NCI-H1417 (cell line): Measurements from ENCODE around the gene SMURF1.
"Not testable (repeated sequence)": the region's sequence is repeated elsewhere in the genome, so short reads cannot be mapped to it uniquely, and the experiment has no call there.

ENCODE experiments used
- DNase-seq, 3 experiments: peaks; one replicate each; lab custom pipeline; 2025; lab: John Stamatoyannopoulos, UW

The SMURF1 gene

DNA sequence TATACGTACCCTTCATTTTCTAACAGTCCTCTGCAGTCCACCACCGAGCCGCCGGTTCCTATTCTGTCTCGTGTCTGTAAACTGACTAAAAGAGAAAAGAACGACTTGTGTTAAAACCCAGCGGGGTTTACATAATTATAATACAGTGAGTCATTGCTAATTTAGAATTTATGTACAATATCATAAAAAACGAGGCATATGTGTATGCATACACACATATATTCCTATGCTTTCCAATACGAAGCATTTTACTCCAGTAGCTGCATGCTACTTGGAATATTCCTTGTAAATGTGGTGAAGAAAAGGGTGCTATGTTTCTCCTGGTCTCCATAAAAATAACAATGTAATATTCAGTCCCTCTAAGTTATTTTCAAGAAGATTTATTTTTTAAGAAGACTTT lies 89.1 kb downstream of the SMURF1 start:
- DNase-seq, result no peak

DNA sequence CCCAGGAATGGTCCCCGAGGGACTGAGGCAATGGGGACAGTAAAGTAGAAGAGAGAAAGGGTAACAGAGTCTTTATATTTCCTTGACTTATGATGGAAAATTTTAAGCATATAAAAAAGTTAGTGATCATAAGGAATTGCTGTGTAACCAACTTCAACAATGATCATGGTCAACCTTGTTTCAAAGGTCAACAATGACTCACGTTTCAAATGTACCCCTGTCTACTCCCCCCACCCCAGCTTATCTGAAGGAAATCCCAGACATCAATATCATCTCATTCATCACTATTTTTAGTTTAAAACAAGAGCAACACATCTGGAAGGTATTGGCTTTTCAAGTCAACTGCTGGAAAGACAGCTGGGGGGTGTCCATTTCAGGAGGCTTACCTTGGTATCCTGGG lies 92.9 kb downstream of the SMURF1 start:
- no peak for DNase-seq

DNA sequence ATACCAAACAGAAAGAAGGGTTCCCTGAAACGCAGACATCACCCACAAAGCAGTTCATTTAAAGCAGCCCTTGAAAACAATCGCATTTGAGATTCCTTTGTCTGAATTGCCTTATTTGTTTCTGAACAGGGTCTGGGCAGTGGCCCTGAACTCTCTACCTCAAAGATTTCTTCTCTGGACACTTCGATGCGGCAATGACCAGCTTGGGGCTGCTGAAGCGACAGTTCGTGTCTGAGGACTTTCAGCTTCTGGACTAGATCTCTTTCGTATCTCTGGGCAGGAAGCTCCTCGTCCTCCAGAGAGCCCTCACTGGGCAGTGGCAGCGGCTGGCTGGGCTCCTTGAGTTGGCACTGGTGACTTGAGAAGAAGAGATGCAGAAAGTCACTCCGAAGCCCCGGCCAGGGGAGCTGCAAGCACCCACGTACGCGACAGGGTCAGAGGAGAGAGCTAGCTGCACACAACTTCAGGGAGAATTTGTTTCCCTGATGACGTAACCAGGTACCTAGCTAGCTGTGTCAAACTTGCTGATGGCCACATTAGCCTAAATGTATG lies 96.3 kb downstream of the SMURF1 start:
- no peak for DNase-seq

DNA sequence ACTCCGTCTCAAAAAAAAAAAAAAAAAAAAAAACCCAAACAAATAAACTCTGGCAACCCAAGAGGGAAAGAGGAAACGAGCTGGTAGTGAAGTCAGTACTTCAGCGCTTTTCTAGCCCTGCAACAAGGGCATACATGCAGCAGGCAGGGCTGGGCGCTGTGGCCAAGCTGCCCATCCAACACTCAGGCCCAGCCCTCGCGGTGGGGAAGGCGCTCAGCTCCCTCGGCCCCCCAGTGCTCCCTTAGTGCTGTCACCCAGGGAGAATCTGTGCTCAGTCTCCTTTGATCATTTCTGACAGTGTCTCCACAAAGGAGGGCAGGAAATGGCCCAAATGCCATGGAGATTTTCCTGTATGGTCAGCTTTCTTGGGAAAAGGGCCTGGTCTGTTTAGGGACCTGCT lies 97.2 kb downstream of the SMURF1 start:
- no peak for DNase-seq

DNA sequence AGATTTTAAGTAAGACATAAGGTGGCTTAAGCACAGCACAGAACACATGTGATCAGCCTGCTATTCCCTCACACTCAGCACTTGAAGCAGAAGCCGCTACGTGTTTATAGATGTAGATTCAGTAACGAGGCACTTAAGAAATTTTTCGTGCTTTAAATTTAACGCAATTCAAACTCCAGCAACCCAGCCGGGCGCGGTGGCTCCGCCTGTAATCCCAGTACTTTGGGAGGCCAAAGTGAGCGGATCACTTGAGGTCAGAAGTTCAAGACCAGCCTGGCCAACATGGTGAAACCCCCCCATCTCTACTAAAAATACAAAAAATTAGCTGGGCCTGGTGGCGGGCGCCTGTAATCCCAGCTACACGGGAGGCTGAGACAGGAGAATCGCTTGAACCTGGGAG lies 97.6 kb downstream of the SMURF1 start:
- not testable (repeated sequence) for DNase-seq

DNA sequence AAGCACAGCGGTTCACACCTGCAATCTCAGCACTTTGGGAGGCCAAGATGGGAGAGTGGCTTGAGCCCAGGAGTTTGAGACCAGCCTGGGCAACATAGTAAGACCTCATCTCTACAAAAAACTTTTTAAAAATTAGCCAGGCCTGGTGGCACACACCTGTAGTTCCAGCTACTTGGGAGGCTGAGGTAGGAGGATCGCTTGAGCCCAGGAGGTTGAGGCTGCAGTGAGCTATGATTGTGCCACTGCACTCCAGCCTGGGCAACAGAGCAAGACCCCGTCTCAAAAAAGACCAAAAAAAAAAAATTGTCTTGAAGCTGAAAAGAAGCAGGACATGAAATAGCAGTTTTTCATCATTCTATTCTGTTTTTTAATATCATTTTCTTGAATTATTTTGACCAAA lies 99.0 kb downstream of the SMURF1 start:
- DNase-seq, result not testable (repeated sequence)

DNA sequence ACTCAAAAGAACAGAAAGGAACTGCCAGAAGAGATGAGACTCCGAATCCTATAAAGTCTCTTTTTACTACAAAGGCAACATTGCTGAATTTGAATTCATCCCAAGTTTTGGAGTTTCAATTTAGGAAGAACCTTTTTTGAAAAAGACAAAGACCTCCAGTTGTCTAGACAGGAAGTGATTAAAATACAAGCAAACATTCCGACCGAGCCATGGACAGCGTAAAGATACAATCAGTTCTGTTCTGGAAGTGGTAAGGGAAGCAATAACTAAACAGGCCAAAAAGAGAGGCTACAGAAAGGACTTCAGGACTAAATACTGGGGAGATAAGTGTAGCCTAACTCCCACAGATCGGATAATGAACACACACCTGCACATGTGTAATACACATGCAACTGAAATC lies 101.0 kb downstream of the SMURF1 start:
- no peak for DNase-seq

DNA sequence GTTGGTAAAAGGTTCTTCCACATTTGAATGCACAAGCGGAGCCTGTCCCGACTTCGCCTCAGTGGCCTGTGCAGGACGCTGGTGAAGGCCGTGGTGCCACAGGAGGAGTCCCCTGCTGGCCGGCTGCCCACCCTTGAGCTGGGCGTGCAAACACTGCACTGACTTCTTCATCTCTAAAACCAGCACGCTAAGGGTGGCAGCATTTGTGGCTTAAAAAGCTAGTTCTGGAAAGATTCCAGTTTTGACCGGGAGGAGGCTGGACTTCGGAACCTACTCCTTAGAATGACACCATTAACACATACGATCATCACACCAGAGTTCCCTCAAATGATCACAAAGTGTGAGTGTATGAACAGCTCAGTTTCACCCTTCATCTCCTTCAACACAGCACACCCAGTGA lies 102.4 kb downstream of the SMURF1 start:
- DNase-seq, result no peak

DNA sequence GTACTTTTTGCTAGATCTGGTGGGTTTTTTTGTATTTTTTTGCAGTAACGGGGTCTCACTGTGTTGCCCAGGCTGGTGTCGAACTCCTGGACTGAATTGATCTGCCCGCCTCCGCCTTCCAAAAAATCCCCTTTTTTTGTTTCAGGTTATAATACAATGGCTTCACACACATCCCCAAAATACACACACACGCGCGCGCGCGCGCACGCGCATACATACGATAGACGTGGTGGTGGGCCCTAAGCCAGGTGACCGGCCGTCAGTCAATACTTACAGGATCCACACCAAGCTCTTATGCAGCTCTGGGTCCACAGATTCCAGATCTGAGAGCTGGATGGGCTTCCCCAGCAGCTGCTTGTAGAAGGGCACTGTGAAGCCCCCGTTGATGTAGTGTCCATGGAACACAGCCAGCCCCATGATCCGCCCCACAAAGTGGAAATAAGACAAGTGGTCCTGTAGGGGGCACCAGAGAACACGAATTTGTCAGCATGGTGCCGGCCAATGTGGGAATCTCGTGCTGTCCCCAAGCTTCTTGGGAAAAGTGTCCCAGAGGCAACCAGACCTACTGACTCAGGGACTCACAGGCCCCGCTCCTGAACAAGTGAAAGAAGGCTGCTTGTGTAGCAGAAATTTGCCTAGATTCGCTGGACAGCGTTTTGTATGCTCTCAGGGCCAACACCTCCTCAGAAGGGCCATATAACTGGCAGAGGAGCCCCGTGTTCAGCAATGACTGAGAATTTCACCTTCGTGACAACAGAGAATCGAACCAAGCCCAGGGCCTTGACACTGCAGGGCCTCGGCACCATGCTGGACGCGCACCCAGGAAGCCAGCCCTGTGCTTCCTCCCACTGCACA lies 103.6 kb downstream of the SMURF1 start:
- peak; percentile 56 to 83 (median 78) for DNase-seq

DNA sequence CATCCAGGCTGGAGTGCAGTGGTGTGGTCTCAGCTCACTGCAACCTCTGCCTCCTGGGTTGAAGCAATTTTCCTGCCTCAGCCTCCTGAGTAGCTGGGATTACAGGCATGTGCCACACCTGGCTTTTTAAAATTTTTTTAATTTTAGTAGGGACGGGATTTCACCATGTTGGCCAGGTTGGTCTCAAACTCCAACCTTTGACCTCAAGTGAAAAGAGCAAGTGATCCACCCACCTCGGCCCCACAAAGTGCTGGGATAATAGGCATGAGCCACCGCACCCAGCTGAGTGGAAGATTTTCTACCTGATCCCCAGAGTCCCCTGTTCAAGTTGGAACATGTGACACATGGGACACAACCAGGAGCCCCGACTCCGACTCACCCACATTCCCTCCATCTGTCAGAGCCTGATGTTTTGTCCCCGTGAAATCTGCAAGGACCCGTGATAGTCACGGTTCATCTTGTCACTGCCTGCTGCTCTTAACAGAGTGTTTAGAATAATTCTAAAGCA lies 104.5 kb downstream of the SMURF1 start:
- DNase-seq, result no peak

DNA sequence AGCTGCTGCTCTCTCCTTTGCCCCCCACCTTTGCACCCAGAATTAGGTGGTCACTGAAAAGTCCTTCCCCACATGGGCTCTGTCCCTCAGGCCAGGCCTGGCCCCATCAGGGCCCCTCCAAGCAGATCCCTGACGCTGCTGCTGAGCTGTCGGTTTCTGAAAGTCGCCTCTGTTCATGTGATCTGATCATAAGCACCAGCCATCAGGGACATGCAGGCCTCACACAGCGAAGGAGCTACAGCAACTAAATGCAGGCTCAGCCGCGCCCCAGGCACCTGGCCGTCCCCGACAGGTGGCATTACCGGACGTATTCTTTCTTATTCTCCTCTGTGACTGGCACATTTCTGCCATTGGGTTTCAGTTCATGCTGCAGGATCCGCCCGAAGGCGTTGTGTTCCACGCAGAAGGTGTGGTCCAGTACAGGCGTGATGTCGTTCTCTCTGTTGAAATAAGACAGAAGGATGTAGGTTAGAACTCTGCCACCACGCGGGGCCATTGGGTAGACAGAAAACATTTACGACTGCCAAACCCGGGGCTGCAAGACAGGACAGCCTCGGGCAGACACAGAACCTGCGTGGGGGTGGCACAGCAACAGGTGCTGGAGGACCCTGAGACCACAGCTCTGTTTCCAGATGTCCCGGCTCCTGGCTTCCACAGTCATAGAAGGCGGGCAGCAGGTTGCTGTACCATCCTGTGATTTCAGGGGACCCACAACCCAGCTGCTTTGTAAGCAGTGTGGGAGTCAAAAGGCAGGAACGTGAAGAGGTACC lies 105.6 kb downstream of the SMURF1 start:
- no peak for DNase-seq

DNA sequence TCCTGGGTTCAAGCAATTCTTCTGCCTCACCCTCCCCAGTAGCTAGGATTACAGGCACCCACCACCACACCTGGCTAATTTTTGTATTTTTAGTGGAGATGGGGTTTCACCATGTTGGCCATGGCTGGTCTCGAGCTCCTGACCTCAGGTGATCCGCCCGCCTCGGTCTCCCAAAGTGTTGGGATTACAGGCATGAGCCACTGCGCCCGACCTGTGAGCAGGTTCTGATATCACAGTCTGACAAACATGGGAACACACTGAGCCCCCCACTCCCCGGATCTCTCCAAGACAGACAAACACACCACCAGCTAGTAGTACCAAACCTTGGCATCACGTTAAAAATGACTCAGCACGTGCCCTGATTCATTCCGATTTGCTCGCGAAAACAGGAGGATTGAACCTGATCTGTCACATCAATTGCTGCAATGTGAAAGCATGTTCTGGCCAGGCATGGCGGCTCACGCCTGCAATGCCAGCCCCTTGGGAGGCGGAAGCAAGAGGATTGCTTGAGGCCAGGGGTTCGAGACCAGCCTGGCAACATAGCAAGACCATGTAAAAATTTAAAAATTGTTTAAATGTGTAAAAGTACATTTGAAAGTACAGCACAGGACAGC lies 106.5 kb downstream of the SMURF1 start:
- DNase-seq, result no peak

DNA sequence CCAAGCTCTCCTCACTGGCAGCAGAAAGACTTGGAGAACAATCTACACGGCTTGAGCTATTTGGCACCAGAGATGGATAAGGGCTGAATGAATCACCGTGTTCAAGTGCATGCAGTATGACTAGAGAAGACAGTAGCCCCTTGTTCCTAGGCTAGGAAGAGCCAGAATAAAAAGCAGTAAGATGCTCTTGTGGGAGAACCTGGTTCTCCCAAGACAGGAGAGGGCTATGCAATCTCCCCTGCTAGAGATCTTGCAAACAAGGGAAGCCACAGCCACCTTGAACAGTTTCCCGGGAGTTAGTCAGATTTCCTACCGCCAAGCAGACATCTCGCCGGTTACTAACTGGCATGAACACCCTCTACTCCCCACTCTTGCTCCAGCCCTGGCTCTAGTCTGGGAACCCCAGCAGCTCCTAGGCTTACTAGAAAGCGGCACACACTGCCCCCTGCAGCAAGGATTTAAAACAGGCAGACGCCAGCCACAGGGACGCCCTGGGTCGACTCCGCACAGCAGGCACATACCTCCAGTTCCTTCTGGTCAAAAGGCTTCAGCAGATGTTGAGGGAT lies 107.3 kb downstream of the SMURF1 start:
- DNase-seq, result no peak

DNA sequence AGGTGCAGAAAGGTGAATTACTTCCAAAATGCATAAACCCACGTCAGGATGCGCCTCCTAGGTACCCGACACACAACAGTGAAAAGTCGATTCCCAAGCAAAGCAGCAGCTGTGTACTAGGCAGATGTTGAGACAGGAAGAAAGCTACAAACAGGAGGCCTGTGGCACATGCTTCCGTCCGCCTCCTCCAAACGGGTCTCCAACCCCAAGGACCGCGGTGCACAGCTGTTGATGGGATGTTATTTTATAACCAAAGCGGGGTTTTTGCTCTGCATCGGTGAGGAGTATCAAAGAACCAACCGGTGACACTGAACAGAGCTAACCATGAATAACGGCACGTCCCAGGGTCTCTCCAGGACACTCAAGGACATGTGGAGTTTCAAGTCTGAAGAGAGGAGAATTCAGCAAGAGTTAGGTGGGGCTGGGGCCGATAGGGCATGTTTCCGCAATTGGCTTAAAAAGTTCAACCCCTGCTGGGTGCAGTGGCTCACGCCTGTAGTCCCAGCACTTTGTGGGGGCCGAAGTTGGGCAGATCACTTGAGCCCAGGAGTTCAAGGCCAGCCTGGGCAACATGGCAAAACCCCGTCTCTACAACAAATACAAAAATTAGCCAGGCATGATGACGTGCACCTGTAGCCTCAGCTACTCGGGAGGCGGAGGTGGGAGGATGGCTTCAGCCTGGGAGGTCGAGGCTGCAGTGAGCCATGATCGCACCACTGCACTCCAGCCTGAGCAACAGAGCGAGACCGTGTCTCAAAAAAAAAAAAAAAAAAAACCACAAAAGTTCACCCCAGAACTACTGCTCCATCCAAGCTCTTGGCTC lies 108.0 kb downstream of the SMURF1 start:
- DNase-seq, result no peak

DNA sequence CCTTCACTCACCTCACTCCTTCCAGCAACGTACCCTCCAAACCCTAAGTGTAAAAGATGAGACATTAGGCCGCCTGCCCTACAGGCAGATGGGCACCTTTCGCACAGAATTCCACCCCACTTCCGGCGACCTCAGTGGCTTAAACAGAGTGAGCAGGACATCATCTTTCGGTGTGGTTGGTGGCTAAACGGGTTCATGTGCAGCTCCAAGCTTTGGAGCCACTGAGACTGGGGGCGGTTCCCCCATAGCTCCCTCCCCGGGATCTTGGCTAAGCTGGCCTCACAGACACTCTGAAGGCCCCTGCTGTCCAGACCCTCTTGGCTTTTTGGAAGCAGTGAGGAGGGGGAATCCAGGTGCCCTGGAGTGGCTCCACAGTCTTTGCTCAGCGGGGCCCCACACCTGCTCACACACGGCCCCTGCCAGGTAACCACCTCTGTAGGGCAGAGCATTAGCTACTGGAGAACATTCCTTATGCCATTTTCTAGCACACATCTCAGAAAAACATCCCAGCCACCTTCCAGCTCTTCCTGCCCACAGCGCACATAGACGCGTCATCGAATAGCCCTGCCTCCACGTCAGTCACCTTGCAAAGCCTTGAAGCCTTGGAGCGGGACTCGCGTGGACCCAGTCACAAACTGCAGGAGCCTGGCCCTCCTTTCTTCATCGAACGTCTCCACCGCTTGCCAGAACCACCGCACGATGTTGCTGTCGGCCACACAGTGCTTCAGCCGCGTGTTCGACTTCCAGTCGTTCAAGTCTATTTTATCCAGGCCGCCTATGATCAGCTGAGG lies 108.8 kb downstream of the SMURF1 start:
- no peak for DNase-seq

DNA sequence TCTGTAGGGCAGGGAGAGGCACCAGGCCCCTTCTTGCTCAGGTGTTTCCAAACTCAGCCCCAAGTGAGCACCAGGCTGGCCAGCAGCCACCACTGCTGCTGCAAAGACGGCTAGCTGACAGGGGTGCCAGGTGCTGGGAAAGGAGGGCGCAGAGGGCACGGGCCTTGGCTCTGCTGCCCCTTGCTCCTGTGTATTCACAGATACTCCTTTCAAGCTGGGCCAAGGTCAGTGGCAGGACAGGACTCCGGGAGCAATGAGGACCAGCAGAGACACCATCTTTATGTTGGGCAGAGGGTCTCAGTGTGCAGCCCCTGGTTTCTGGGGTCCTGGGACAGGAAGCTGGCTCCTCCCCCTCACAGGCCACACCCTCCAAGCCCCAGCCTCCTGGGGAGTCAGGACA lies 110.1 kb downstream of the SMURF1 start:
- DNase-seq, result no peak

DNA sequence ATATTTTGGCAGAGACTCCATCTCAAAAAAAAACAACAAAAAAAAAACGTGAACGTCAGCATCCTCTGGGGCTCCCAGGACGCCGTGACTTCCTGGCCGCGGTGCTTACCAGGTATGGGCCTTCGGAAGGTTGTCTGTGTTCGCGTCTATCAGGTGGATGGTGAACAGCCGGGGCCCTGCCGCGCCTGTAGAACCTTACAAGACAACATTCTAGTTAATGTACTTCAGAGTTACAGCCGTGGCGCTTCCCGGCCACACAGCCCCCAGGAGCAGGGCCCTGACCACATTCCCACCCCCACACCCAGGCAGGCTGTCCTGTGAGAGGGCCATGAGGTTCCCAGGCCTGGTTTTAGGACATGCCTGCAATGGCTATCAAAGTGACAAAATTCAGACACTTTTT lies 111.0 kb downstream of the SMURF1 start:
- no peak for DNase-seq

DNA sequence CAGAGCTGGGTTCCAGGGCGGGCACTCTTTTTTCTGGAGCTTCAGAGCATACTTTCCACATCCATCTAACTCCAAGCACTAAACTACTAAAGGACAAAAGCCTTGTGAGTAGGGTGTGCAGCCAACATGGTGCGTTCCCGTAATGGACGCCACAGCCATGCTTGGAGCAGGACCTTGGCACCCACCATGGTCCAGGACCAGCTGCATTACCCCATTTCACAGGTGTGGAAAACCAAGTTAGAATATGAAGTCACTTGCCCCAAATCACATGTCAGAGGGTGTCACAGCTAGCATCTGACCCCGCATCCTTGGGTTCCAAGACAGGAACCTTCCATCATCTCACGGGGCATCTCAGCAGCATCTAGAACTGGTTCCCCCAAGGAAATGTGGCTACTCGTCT lies 112.4 kb downstream of the SMURF1 start:
- DNase-seq, result no peak

DNA sequence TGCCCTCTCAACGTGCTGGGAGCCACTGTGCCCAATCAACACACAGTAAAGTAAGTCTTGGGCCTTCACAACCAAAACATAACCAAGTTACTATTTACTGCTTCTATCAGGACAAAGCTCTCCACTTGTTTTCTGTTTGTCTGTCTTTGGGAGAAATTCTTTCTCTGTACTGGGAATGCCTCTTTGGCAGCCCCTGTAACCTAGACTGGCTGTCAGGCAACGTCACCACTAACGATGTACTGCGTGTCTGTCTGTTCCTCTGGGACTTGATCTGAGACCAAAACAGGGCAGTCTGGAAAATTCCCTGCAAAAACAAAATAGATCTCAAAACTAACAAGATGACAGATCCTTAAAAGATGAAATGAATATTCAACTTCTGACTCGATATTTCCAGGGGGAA lies 113.0 kb downstream of the SMURF1 start:
- DNase-seq, result no peak

DNA sequence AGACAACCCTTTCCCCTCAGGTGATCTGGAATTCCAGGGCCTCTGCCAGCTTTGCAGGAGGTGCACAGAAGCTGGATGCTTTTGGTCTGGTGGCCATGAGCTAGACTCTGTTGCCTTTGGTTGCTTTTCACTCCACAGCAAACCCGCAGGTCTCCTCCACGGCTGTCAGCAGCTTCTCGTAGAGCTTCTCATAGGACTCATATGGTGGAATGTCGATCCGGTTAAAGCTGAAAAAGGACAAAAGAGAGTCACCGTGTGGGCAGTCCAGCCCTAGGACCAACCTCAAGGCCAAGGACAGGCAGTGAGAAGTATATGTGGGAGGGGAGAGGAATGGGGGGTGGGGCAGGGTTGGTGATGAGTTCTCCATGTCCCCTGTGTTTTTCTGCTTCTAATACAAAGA lies 113.5 kb downstream of the SMURF1 start:
- no peak for DNase-seq
